ENCODE data around the gene HTT.

The HTT gene

GRCh38 chr4:3248811-3249661 lies 174.6 kb downstream of the HTT start, which contains the start of gene MSANTD1:
TSS of gene MSANTD1 (plus strand) at chr4:3249159. CDS start at chr4:3249223, 64 bp downstream.
- DNase-seq (ENCODE audit: low read depth), result no peak

DNA sequence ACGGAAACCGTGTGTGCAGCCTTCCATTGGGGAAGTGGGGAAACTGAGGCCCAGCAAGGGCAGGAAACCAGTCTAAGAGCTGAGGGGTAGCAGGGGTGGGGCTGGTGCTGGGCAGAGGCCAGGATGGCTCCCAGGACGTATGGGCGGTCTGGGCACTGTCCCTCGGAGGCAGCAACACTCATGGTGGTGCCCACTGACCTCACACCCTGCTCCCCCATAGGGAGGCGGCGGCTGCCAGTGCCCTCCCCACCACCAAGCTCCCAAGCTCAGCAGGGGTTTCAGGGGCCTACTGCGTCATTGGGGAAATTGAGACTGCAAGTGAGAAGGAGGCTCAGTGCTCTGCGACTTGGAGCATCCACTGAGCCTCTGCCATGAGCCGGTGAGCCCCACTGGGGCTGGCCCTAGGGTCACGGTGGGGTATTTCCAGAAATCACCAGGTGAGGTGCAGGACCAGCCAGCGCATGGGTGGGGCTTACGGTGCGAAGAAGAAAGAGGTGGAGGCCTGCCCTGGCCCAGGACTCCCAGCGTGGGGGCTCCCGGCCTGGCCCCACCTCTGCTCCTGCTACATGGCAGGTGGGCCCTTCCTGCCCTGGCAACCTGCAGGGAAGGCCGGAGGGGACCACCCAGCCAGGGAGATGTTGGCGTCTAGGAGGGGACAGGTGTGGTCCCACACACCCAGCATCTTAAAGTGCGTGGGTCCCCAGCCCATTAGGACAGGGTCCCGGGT lies 175.4 kb downstream of the HTT start:
- DNase-seq (ENCODE audit: low read depth), result no peak

DNA sequence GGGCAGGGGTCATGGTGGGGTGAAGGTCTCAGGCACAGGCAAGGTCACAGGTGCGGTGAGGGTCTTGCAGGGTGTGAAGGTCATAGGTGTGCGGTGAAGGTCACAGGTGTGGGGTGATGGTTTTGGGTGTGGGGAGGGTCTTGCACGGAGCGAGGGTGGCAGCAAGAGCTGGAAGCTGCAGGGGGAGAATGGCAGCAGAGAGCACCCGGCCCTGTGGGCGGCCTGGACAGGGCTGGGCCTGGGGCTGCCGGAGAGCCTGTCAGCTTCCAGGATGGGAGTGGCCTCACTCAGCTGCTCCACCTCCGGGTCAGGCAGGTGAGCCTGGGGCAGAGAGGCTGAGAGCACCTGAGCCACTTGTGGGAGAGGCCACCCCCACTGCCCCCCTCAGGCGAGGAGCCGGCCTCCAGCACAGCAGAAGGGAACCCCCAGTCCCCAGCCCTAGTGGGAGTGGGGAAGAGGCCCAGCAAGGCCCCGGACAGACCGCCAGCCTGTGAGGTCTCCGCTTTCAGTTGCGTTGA lies 176.0 kb downstream of the HTT start:
- no peak for DNase-seq (ENCODE audit: low read depth)

GRCh38 chr4:3250956-3251690 lies 176.6 kb downstream of the HTT start:
- DNase-seq (ENCODE audit: low read depth), result no peak

GRCh38 chr4:3251691-3252479 lies 177.4 kb downstream of the HTT start:
- DNase-seq (ENCODE audit: low read depth), result no peak

GRCh38 chr4:3252480-3252828 lies 178.0 kb downstream of the HTT start:
- DNase-seq (ENCODE audit: low read depth), result no peak

DNA sequence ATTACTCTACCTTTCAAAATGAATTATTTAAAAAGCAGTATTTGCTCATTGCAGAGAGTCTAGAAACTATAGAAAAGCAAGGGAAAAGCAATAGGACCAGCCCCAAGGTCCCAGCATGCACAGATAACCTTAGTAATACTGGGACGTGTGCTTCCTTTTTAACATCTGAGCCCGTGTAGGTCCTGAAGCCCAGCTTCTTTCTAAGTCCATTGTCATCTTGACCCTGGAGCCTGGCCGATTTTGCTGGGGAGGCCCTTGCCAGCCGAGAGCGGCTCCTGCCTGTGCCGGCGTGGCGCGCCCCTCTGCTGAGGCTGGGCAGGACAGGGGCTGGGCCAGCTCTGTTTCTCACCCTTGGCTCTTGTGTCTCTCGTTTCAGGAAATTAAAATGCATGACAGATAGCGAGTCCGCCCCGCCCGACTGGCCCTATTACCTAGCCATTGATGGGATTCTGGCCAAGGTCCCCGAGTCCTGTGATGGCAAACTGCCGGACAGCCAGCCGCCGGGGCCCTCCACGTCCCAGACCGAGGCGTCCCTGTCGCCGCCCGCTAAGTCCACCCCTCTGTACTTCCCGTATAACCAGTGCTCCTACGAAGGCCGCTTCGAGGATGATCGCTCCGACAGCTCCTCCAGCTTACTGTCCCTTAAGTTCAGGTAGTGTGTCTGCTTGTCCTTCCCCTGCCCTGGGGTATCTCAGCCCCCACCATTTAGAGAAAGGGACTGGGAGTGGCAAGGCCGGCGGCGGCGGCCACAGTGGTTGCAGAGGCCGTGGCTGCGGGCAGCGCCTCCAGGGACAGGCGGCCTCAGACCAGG lies 178.6 kb downstream of the HTT start:
- DNase-seq (ENCODE audit: low read depth), result no peak

GRCh38 chr4:3253808-3254207 lies 179.3 kb downstream of the HTT start:
- no peak for DNase-seq (ENCODE audit: low read depth)

DNA sequence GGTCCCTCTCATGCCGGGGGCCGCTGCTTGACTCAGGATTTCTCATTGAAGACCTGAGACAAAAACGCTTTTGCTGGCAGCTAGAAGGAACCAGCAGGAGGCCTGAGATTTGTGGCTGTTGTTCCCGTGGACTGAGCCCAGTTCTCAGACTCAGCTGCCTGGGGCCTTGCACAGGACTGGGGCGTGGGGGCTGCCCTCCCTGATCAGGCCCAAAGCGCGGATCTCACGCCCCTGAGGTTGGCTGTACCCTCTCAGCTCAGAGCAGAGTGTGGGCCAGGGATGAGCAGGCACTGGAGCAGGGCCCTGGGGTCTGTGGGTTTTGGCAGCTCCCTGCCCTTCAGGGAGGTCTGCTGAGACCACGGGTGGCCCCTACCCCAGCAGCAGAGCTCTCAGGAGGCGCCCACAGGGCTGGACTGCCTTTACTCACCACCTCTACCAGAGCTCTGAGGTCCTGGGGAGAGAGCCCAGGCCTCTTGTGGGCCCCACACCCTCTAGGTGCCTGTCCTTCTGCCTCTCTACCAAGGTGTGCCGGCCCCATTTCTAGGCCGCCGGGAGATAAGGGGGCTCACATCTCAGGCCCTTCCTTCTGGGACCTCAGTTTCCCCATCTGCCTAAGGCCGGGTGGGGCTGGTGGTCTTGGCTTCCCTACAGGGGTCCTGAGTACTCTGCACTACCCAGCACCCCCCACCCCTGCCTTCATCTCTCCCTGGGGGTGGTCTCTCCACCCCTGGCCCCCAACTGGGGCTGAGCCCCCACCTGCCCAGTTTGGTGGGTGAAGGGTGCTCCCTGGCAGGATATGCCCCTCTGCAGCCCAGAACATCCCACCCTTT lies 180.0 kb downstream of the HTT start:
- DNase-seq (ENCODE audit: low read depth), result no peak

DNA sequence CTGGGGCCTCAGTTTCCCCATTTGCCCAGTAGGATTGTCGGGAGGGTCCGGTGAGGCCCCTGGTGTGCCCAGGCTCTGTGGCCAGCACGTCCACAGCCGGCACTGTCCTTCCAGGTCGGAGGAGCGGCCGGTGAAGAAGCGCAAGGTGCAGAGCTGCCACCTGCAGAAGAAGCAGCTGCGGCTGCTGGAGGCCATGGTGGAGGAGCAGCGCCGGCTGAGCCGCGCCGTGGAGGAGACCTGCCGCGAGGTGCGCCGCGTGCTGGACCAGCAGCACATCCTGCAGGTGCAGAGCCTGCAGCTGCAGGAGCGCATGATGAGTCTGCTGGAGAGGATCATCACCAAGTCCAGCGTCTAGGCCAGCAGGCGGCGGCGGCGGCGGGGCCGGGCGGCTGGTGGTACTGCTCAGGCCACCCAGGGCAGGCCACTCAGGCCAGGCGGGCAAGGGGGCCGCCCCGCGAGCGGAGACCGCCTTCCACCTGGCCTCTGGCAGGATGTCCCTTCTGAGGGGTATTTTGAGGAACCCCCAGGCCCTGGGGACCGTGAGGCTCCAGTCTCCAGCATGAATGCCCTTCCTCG lies 181.2 kb downstream of the HTT start:
- no peak for DNase-seq (ENCODE audit: low read depth)

GRCh38 chr4:3256230-3257102 lies 182.0 kb downstream of the HTT start:
- no peak for DNase-seq (ENCODE audit: low read depth)

- DNase-seq (ENCODE audit: low read depth), result no peak
Measured at GRCh38 chr4:3257103-3257555, 182.6 kb downstream of the HTT start.

DNA sequence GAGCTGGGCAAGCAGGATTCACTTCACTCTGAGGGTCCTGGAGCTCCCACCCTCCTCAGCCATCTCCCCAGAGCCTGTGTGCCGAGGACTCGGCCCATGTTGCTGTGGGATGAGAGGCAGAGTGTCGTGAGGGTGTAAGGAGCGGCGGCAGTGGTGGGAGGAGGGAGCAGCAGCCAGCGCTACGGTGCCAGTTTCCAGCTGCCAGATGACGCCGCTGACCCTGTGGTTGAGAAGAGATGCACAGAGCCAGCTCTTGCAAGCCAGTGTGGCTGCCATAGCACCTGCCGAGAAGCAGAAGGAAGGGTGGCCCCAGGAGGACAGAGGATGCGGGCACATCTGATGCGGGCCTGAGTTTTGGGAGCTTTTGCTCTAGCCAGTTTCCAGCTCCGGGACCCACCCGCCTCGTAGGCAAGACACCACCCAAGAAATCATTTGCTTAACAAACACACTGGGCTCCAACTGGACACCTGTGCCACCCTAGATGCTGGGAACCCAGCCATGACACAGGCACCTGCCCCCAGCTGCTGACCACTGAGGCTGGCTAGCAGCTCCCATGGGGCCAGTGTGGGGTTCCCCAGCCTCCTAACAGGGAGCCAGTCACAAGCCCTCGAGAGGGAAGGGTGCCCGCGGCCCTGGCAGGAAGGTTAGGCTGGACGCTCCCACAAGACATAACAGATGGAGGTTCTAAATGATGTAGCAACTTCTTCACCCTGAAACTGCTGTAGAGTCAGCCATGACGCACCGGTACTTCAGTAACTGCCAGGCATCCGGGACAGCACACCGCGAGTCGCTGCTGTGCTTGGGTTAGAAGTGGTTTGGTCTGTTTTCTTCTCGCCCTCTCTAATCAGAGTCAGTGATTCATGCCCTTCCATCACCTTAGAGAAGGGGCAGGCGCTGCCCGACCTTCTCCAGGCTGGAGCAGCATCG lies 183.3 kb downstream of the HTT start:
- DNase-seq (ENCODE audit: low read depth), result no peak

DNA sequence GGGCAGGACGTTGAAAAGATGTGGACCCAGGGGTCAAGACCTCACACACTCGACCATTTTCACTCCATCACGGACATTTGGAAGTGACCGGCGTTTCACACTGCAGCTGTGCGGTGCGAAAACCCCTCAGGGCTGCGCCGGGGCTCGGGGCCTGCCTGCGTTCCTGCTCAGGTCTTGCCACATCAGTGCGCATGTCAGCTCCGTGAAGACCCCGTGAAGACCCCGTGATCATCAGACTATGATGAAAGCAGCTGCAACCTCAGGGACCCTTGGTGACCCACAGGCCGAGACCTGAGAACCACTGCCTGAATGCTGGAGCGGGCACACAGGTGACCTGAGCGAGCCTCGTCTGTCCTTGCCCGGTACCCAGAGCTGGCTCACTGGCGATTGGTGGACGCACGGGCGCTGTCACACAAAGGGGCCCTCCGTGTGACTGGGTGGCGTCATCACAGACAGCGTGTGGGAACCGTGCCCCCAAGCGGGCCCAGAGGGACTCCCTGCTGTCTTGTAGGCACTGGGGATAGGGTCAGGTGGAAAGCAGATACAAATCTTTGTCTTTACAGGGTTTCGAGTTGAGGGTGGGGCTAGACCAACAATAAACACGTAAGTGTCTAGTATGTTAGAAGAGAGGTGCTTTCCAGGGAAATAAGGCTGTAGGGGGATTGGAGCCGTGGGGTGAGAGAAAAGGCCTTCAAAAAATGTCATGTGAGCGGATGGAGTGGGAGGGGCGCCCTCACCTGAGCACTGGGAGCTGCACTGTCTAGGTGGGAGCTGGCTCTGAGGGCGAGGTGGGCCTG lies 187.1 kb downstream of the HTT start:
- no peak for DNase-seq (ENCODE audit: low read depth)

DNA sequence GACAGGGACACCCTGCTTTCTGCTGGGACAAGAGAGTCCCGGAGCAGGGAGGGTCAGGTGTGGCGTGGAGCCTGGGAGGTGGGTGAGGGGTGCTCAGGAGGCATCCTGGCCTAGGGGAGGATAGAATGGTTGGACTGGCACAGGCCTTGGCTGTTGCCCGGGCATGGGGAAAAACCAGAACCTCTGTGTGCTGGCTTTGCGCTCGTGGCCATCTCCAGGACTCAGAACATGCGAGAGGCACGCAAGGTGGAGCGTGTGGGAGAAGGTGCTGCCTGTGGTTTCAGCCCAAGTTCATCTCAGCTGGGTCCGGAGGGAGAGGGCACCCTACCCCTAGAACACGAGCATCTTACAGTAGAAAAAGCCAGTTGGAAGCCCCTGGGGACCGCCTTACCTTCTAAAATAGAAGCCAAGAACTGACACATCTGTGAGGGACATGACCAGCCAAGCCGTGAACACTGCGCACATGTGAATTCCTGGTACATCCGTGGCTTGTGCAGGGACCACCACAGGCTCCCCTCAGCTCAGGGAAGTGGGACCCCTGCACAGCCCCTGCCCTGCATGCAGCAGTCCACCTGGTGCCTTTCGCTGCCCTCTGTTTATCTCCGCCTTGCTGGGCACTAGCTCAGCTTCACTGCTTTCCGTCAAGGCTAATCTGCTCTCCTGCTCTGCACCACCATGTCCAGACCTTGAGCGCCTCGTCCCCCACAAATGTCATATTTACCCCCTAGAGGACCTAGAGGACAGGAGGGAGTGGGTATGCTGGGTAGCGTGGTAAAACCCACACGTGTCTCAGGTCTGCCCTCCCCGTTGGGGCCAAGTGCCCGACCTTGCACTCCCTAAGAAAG lies 187.9 kb downstream of the HTT start:
- no peak for DNase-seq (ENCODE audit: low read depth)

Measured in stimulated activated CD8-positive, alpha-beta memory T cell treated with anti-CD3 and anti-CD28 coated beads, Interleukin-15, amount 100 ng/mL, for 24 hours (primary cell).